SK-N-MC (cell line): ENCODE results near the gene NGF.

Experiments used
- DNase-seq: peaks from one replicate; pipeline ENCODE4 v3.0.0-alpha.2; 2011; ENCODE audit warnings: low read depth, low spot score
- H3K27ac ChIP-seq: fragments of 200-600 bp; sonication (generic); 2 replicates; pipeline ENCODE4 v1.5.1; 2016; ENCODE audit warnings: mixed run types
- H3K36me3 ChIP-seq: fragments of 200-600 bp; sonication (generic); 2 replicates; pipeline ENCODE4 v1.6.1; 2017; ENCODE audit warnings: antibody characterized with exemption, low read length, mixed read lengths; ENCODE audit not compliant: insufficient read depth
- H3K4me3 ChIP-seq: fragments of 200-600 bp; sonication (generic); 2 replicates; pipeline ENCODE4 v1.5.1; 2016
- H3K9ac ChIP-seq: fragments of 200-600 bp; sonication (generic); 2 replicates; pipeline ENCODE4 v1.8.0; 2017; ENCODE audit warnings: mixed run types, mixed read lengths; ENCODE audit not compliant: insufficient read length
- H3K9me3 ChIP-seq: fragments of 200-600 bp; sonication (generic); 2 replicates; pipeline ENCODE4 v1.6.1; 2017; ENCODE audit warnings: low read depth, mild to moderate bottlenecking, antibody characterized with exemption, low read length, moderate library complexity, mixed read lengths
- EZH2 ChIP-seq: fragments of 200-600 bp; sonication (generic); IDR thresholded peaks from one replicate; pipeline ENCODE4 v1.6.1; 2017; ENCODE audit warnings: antibody characterized with exemption
- FOXP2 ChIP-seq: optimal IDR thresholded peaks from 2 replicates; pipeline ENCODE3; 2011; ENCODE audit warnings: mild to moderate bottlenecking, moderate library complexity; ENCODE audit not compliant: insufficient read depth; ENCODE audit errors: extremely low read length, control extremely low read depth
- POLR2AphosphoS5 ChIP-seq: IDR thresholded peaks from 2 replicates; pipeline ENCODE4 v1.6.1; 2012; ENCODE audit warnings: mild to moderate bottlenecking, low read depth, low read length, borderline replicate concordance

Gene NGF

GRCh38 chr1:115330480-115331013 is 7.5 kb downstream of the NGF start:
- Histone ChIP-seq H3K9me3 (no peaks in the 10 kb centered on the region), H3K27ac (no peak overlapping the region), H3K36me3 (no peaks in the 10 kb centered on the region), H3K4me3 (no peak overlapping the region), H3K9ac (no peak overlapping the region)
- no peak for DNase-seq
- no peak for TF ChIP-seq EZH2
- TF ChIP-seq FOXP2: no peak
- no peak for TF ChIP-seq POLR2AphosphoS5

- Histone ChIP-seq H3K27ac (no peak overlapping the region), H3K9me3 (no peaks in the 10 kb centered on the region)
- TF ChIP-seq FOXP2 (no peak), POLR2AphosphoS5 (no peak), EZH2 (no peak)
Measured at GRCh38 chr1:115329965-115330364, 8.1 kb downstream of the NGF start.

GRCh38 chr1:115327270-115327669 is 10.8 kb downstream of the NGF start:
- Histone ChIP-seq H3K9me3 (no peaks in the 10 kb centered on the region), H3K9ac (no peak overlapping the region), H3K4me3 (no peak overlapping the region), H3K27ac (no peak overlapping the region), H3K36me3 (no peaks in the 10 kb centered on the region)
- no peak for DNase-seq
- TF ChIP-seq POLR2AphosphoS5 (no peak), EZH2 (no peak), FOXP2 (no peak)

More at GRCh38 chr1:115329965-115330364, 8.1 kb downstream of the NGF start:
- H3K36me3 ChIP-seq: no peaks in the 10 kb centered on the region
- no peak overlapping the region for H3K9ac ChIP-seq
- H3K4me3 ChIP-seq: no peak overlapping the region
- DNase-seq: no peak

GRCh38 chr1:115326419-115326818 is 11.6 kb downstream of the NGF start:
- Histone ChIP-seq H3K4me3 (no peak overlapping the region), H3K27ac (no peak overlapping the region), H3K9me3 (no peaks in the 10 kb centered on the region), H3K36me3 (no peaks in the 10 kb centered on the region), H3K9ac (no peak overlapping the region)
- DNase-seq: no peak
- no peak for TF ChIP-seq FOXP2
- TF ChIP-seq POLR2AphosphoS5: no peak
- TF ChIP-seq EZH2: no peak

GRCh38 chr1:115325874-115326273 is 12.2 kb downstream of the NGF start:
- no peak for DNase-seq
- TF ChIP-seq EZH2 (no peak), POLR2AphosphoS5 (no peak), FOXP2 (no peak)
- no peak overlapping the region for H3K4me3 ChIP-seq
- no peak overlapping the region for H3K9ac ChIP-seq
- no peak overlapping the region for H3K27ac ChIP-seq
- no peaks in the 10 kb centered on the region for H3K9me3 ChIP-seq
- H3K36me3 ChIP-seq: no peaks in the 10 kb centered on the region

- TF ChIP-seq POLR2AphosphoS5 (no peak), EZH2 (no peak), FOXP2 (no peak)
- no peak overlapping the region for H3K9ac ChIP-seq
- no peak for DNase-seq
- no peaks in the 10 kb centered on the region for H3K9me3 ChIP-seq
- no peaks in the 10 kb centered on the region for H3K36me3 ChIP-seq
- H3K27ac ChIP-seq: no peak overlapping the region
- no peak overlapping the region for H3K4me3 ChIP-seq
Measured at GRCh38 chr1:115324649-115325420, 13.2 kb downstream of the NGF start.

GRCh38 chr1:115323366-115324004 is 14.6 kb downstream of the NGF start:
- no peak for DNase-seq
- no peak overlapping the region for H3K9ac ChIP-seq
- H3K36me3 ChIP-seq: no peaks in the 10 kb centered on the region
- H3K4me3 ChIP-seq: no peak overlapping the region
- no peaks in the 10 kb centered on the region for H3K9me3 ChIP-seq
- TF ChIP-seq FOXP2 (no peak), POLR2AphosphoS5 (no peak), EZH2 (no peak)
- no peak overlapping the region for H3K27ac ChIP-seq

GRCh38 chr1:115322631-115323030 is 15.4 kb downstream of the NGF start:
- Histone ChIP-seq H3K9ac (no peak overlapping the region), H3K27ac (no peak overlapping the region), H3K36me3 (no peaks in the 10 kb centered on the region), H3K4me3 (no peak overlapping the region), H3K9me3 (no peaks in the 10 kb centered on the region)
- no peak for DNase-seq
- TF ChIP-seq EZH2: no peak
- no peak for TF ChIP-seq FOXP2
- TF ChIP-seq POLR2AphosphoS5: no peak

- no peak for TF ChIP-seq EZH2
- no peak for TF ChIP-seq FOXP2
- no peak for TF ChIP-seq POLR2AphosphoS5
- no peaks in the 10 kb centered on the region for H3K9me3 ChIP-seq
- H3K27ac ChIP-seq: no peak overlapping the region
- no peak for DNase-seq
- H3K36me3 ChIP-seq: no peaks in the 10 kb centered on the region
- no peak overlapping the region for H3K9ac ChIP-seq
- H3K4me3 ChIP-seq: no peak overlapping the region
Measured at GRCh38 chr1:115320377-115320776, 17.7 kb downstream of the NGF start.
